ENCODE results near the gene BCAS4.
A peak's percentile ranks its signal among the peaks of the same experiment; 100 is the strongest.

BCAS4 gene

DNA sequence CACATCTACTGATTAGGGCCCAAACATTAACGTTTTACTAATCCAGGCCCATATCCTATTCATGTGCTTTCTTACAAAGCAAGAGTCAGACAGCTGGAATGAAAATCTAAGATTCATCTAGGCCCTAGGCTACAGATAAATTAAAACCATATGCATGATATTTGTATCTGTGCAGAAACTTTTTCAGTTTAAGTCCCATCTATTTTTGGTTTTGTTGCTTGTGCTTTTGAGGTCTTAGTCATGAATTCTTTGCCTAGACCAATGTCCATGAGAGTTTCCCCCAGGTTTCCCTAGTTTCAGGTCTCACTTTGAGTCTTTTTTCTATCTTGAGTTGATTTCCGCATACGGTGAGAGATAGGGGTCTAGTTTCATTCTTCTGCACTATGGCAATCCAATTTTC is 116.2 kb downstream of the BCAS4 start:
- H3K4me3 ChIP-seq (ENCODE audit: low read length), result peak overlapping the region; percentile 46
- no peak overlapping the region for H2AFZ ChIP-seq (ENCODE audit: low read depth, low read length)
- H3K4me2 ChIP-seq (ENCODE audit: low read length), result peak overlapping the region; percentile 68
- TF ChIP-seq, protein P1, sequence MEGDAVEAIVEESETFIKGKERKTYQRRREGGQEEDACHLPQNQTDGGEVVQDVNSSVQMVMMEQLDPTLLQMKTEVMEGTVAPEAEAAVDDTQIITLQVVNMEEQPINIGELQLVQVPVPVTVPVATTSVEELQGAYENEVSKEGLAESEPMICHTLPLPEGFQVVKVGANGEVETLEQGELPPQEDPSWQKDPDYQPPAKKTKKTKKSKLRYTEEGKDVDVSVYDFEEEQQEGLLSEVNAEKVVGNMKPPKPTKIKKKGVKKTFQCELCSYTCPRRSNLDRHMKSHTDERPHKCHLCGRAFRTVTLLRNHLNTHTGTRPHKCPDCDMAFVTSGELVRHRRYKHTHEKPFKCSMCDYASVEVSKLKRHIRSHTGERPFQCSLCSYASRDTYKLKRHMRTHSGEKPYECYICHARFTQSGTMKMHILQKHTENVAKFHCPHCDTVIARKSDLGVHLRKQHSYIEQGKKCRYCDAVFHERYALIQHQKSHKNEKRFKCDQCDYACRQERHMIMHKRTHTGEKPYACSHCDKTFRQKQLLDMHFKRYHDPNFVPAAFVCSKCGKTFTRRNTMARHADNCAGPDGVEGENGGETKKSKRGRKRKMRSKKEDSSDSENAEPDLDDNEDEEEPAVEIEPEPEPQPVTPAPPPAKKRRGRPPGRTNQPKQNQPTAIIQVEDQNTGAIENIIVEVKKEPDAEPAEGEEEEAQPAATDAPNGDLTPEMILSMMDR (IDR thresholded peaks at IDR 0.05; ENCODE audit: low read depth, low read length), result no peak
- TF ChIP-seq EZH2phosphoT487 (IDR thresholded peaks at IDR 0.05; ENCODE audit: low read depth), result no peak
- H4K20me1 ChIP-seq (ENCODE audit: insufficient read depth, low read length), result peaks cover 86% of the 10 kb centered on the region
- H3K4me1 ChIP-seq (ENCODE audit: low read length), result peaks cover 72% of the 10 kb centered on the region
- peaks cover 100% of the 10 kb centered on the region for H3K79me2 ChIP-seq (ENCODE audit: low read length)
- H3K9me3 ChIP-seq (ENCODE audit: insufficient read depth, low read length), result no peaks in the 10 kb centered on the region
- no peaks in the 10 kb centered on the region for H3K27me3 ChIP-seq (ENCODE audit: low read depth, low read length)
- H3K27ac ChIP-seq (ENCODE audit: low read length), result peak overlapping the region; percentile 80
- H3K36me3 ChIP-seq (replicated peaks; ENCODE audit: low read depth, low read length), result peaks cover 56% of the 10 kb centered on the region
- H3K9ac ChIP-seq (ENCODE audit: low read length), result peak overlapping the region; percentile 17; the same call in 1 of the 2 replicates

DNA sequence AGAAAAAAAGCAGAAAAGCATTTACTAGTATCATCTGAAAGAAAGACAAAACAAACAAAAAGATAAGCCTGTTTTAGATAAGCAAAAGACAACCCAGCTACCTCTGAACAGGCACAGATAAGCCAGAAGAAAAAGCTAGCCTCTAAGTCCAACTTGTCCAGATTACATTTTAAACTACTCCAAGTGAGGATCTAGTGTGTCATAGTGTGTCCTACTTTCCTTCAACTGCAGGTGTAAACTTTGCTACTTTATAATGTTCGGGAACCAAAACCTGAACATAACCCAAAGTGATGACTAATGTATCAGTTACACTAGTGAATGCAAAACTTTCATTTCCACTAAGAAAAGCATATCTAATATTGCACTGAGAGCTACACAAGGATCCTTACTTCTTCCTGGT is 116.9 kb downstream of the BCAS4 start:
- H3K27me3 ChIP-seq (ENCODE audit: low read depth, low read length), result no peaks in the 10 kb centered on the region
- H3K9ac ChIP-seq (ENCODE audit: low read length), result peak overlapping the region; percentile 41; the same call in 1 of the 2 replicates
- no peak overlapping the region for H2AFZ ChIP-seq (ENCODE audit: low read depth, low read length)
- H3K4me3 ChIP-seq (ENCODE audit: low read length), result peak overlapping the region; percentile 46
- no peaks in the 10 kb centered on the region for H3K9me3 ChIP-seq (ENCODE audit: insufficient read depth, low read length)
- peaks cover 79% of the 10 kb centered on the region for H3K4me1 ChIP-seq (ENCODE audit: low read length)
- peak overlapping the region; percentile 80 for H3K27ac ChIP-seq (ENCODE audit: low read length)
- peak overlapping the region; percentile 68 for H3K4me2 ChIP-seq (ENCODE audit: low read length)
- no peak for TF ChIP-seq EZH2phosphoT487 (IDR thresholded peaks at IDR 0.05; ENCODE audit: low read depth)
- TF ChIP-seq, protein P1 (IDR thresholded peaks at IDR 0.05; ENCODE audit: low read depth, low read length), result no peak
- peaks cover 58% of the 10 kb centered on the region for H3K36me3 ChIP-seq (replicated peaks; ENCODE audit: low read depth, low read length)
- peaks cover 100% of the 10 kb centered on the region for H3K79me2 ChIP-seq (ENCODE audit: low read length)
- peaks cover 86% of the 10 kb centered on the region for H4K20me1 ChIP-seq (ENCODE audit: insufficient read depth, low read length)

DNA sequence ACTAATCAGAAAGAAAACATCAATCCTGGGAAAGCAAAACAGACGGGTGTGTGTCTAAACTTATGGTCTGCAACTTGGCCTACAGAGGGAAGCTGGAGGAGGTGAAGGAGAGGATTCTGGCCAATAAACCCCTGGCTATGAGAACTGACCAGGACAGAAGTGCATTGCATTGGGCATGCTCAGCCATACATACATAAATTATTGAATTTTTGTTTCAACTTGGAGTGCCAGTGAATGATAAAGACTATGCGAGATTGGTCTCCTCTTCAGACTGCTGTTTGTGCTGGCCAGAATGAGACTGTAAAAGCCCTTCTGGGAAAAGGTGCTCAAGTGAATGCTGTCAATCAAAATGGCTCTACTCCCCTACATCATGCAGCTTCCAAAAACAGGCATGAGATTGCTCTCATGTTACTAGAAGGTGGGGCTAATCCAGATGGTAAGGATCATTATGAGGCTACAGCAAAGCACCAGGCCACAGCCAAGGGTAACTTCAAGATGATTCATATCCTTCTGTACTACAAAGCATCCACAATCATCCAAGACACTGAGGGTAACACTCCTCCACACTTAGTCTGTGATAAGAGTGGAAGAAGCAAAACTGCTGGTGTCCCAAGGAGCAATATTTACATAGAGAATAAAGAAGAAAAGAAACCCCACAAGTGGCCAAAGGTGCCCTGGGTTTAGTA is 119.0 kb downstream of the BCAS4 start:
- H4K20me1 ChIP-seq (ENCODE audit: insufficient read depth, low read length), result peaks cover 92% of the 10 kb centered on the region
- no peak overlapping the region for H3K4me2 ChIP-seq (ENCODE audit: low read length)
- H3K79me2 ChIP-seq (ENCODE audit: low read length), result peaks cover 100% of the 10 kb centered on the region
- no peak overlapping the region for H2AFZ ChIP-seq (ENCODE audit: low read depth, low read length)
- no peaks in the 10 kb centered on the region for H3K9me3 ChIP-seq (ENCODE audit: insufficient read depth, low read length)
- H3K27me3 ChIP-seq (ENCODE audit: low read depth, low read length), result no peaks in the 10 kb centered on the region
- peaks cover 98% of the 10 kb centered on the region for H3K4me1 ChIP-seq (ENCODE audit: low read length)
- H3K4me3 ChIP-seq (ENCODE audit: low read length), result no peak overlapping the region
- TF ChIP-seq EZH2phosphoT487 (IDR thresholded peaks at IDR 0.05; ENCODE audit: low read depth), result no peak
- TF ChIP-seq, protein P1 (IDR thresholded peaks at IDR 0.05; ENCODE audit: low read depth, low read length), result no peak
- no peak overlapping the region for H3K9ac ChIP-seq (ENCODE audit: low read length)
- H3K36me3 ChIP-seq (replicated peaks; ENCODE audit: low read depth, low read length), result peaks cover 64% of the 10 kb centered on the region
- H3K27ac ChIP-seq (ENCODE audit: low read length), result peak overlapping the region; percentile 20

DNA sequence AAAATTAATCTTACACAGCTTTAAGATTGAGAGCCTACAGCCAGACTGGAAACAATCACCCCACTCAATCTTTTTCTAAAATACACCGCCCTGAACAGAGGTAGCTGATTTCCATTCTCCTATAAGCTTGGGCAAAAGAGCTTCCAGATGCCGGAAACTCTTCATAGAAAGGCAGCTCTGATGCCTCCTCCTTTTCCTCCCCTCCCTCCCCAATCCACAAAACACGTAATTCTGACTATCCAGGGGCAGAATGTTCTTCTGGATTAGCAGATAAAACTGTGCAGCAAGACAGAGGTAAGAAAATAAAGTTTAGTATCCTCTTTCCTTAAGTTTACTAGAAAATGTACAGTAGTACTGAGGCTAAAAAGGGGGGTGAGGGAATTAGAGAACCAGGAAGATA is 120.6 kb downstream of the BCAS4 start:
- H3K27me3 ChIP-seq (ENCODE audit: low read depth, low read length), result no peaks in the 10 kb centered on the region
- peaks cover 88% of the 10 kb centered on the region for H3K4me1 ChIP-seq (ENCODE audit: low read length)
- H4K20me1 ChIP-seq (ENCODE audit: insufficient read depth, low read length), result peaks cover 85% of the 10 kb centered on the region
- H3K79me2 ChIP-seq (ENCODE audit: low read length), result peaks cover 98% of the 10 kb centered on the region
- H3K9ac ChIP-seq (ENCODE audit: low read length), result no peak overlapping the region
- H3K4me2 ChIP-seq (ENCODE audit: low read length), result peak overlapping the region; percentile 53
- peak overlapping the region; percentile 23 for H3K27ac ChIP-seq (ENCODE audit: low read length)
- no peak for TF ChIP-seq EZH2phosphoT487 (IDR thresholded peaks at IDR 0.05; ENCODE audit: low read depth)
- H3K9me3 ChIP-seq (ENCODE audit: insufficient read depth, low read length), result no peaks in the 10 kb centered on the region
- 0 out of 2 replicates have a peak overlapping the region, but pooled peaks have one; percentile 1 for H3K4me3 ChIP-seq (ENCODE audit: low read length)
- H3K36me3 ChIP-seq (replicated peaks; ENCODE audit: low read depth, low read length), result peaks cover 60% of the 10 kb centered on the region
- no peak overlapping the region for H2AFZ ChIP-seq (ENCODE audit: low read depth, low read length)

All from OCI-LY3 (cell line).